GM18868 (cell line): ENCODE data around the gene ADAM33.

Experiments used
- ATAC-seq: cut with Tn5 transposase; IDR thresholded peaks from one replicate; pipeline ENCODE4 v1.9.1; 2021; ENCODE audit warnings: mild to moderate bottlenecking, moderate library complexity; ENCODE audit not compliant: unreplicated experiment

Gene ADAM33

GRCh38 chr20:3707508-3707899 is 25.7 kb upstream of the ADAM33 start:
- ATAC-seq, result no peak

GRCh38 chr20:3706774-3707507 is 25.1 kb upstream of the ADAM33 start:
- ATAC-seq, result no peak

DNA sequence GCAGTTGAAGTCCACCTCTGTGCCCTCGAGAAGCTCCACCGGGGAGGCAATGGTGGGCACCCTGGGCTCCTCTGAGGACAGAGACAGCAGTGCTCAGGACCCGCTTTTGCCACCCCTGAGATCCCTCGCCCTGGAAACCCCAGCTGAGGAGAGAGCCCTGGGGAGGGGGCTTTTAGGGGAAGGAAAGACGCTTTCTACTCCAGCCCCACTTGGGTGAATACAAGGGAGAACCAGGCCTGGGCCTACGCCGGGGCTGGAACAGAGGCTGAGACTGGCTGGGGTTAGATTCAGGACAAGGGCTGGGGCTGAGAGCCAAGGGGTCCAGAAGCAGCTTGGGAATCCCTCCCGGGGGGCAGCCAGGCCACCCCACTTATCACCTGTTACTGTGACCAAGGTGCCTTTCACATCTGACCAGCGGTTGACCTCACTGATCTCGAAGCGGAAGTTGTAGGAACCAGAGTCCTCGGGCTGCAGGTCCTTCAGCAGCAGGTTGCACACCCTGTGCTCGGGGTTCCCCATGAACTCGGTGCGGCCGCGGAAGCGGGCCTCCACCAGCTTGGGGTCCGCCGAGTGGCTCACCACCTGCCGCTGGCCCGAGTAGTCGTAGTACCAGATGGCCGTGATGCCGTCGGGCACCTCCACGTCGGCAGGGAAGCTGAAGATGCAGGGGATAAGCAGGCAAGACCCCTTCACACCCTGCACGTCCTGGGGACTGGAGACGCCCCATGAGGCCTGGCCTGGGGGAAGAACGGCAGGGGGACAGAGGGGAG is 24.3 kb upstream of the ADAM33 start:
- ATAC-seq, result no peak

DNA sequence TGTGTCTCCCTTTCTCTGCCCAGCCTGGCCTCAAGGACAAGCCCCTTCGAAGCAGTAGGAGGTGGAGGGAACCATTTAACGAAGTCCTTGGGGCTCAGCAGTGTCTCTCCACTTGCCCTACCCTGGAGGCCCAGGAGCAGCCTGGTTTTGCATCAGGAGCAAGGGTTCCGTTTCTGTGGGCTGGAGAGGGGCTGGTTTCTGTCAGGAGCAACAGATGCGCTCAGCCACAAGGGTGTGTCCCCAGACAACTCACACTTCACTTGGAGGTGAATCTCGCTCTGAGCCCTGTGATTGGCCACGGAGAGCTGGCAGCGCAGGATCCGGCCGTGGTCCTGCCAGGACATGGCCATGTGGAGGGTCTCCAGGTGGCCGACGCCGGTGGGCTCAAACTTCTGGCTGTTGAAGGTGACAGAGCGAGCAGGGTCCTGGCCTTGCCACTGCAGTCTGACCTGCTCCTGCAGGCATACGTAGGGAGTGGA is 23.7 kb upstream of the ADAM33 start:
- no peak for ATAC-seq

DNA sequence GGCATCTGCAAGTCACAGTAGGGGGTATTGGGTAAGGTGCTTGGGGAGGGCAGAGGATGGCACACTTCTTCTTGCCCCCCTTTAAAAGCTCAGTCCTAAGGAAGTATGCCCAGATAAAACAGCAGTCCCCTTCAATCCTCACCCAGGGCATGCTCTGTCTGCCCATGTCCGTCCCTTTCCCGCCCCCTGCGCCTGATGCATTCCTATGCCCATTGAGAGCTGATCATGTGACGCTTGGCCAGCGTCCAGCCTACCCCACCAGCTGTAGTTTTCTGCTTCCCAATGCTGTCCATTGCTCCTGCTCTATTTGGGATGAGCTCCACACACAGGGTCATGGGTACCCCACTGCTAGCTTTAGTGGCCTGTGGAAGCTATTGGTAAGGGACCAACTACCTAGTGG is 22.3 kb upstream of the ADAM33 start:
- no peak for ATAC-seq

GRCh38 chr20:3702611-3703391 is 21.0 kb upstream of the ADAM33 start:
- ATAC-seq, result no peak

DNA sequence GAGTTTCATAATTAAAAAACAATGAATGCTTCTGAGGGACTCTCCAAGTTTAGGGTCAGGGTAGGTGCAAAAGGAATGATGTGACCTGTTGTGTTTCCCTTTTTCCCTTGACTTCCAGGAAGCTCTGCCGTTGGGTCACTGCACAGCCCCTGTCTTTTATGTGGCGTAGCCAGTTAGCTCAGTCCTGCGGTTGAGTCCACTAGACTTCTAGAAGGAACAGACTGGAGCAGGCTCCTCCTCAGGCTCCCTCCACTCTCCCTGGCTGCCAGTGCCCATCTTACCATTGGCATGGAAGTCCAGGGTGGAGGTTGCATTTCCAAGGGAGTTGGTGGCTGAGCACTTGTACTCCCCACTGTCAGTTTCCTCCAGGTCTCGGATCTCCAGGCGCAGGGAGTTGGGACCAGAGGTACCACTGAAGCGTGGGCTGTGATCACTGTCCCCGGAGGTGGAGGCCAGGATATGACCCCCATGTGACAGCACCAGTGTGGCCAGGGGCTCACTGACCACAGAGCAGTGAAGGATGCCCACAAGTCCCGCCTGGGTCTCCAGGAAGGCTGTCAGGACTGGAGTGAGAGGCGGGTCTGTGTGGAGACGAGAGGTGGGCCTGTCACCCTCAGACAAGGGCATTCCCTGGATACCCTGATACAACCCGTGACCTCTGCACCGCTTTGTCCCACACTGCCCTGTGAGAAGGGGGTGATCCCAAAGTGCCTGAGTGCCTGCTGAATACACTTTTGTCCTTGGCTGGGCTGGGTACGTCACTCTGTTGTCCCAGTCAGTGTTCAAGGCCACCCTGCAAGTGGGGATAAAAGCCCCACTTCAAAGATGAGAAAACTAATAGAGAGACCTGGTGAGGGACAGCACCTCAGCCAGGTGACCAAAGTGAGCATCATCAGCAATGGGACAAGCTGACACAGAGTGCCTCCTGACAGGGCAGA is 19.5 kb upstream of the ADAM33 start:
- no peak for ATAC-seq

DNA sequence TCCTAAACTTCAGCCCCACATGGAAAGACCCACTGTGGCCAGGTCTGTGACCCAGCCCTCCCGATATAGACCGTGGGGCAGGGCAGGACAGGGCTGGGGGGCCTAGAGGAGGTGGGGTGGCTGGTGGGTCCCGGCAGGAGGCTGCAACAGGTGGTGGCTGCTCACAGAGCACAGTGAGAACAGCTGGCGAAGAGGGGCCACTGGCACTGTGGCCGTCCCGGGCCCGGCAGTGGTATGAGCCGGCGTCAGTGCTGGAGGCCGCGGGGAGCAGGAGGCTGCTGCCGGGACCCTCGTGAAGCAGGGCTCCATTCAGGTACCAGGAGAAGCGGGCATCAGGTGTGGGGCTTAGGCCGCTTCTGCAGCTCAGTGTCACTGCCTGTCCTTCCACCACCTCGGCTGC is 17.2 kb upstream of the ADAM33 start:
- ATAC-seq, result no peak

- ATAC-seq, result no peak
Measured at GRCh38 chr20:3698591-3699001, 16.8 kb upstream of the ADAM33 start.

GRCh38 chr20:3697588-3698305 is 15.9 kb upstream of the ADAM33 start:
- ATAC-seq, result no peak

DNA sequence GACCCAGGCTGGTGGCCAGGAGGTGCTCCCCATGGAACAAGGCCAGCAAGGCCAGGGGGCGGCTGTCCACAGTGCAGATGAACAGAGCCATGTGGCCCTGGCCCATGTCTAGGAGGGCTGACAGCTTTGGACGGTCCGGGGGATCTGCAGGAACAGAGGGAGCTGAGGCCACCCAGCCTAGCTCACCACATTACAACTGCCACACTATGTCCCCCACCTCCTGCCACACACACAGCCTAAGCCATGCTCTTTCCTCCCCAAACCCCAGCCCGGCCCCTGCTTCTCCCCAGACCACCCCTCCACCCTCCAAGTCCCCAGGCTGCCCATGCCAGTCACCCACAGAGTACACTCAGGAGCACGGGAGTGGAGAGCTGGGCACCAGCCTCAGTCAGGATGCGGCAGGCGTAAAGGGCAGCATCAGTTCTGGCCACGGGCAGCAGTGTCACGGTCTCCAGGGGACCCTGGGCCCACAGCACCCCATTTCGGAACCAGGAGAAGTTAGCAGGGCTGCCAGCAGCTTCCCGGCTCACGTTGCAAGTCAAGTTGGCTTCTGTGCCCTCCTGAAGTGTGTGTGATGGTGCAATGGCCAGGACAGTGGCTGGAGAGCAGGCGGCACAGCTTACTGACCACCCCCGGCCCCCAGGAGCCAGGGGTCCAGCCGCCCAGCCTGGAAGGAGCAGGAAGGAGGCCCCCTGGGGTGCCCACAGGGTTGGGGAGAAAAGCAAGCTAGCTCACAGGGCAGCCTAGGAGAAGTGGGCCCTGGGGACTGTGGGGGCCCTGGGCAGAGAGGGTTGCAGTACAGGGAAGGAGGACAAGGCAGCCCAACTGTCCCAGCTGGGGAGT is 15.2 kb upstream of the ADAM33 start:
- ATAC-seq, result no peak

DNA sequence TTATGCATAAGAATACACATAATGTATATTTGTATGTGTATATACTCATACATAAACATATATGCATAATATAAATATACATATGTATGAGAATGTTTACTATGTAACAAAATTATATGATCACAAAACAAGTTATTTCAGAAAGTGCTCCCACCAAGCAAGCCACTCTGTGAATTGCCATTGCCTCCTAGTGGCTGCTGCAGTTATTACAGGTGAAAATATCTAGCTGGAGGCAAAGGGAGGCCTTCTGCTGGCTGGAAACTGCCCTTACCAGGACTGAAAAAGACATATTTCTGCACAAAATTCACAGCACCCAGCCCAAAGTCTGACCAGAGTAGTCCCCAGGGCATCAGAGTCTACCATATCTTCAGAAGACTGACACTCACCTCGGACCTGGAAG is 14.4 kb upstream of the ADAM33 start:
- no peak for ATAC-seq

DNA sequence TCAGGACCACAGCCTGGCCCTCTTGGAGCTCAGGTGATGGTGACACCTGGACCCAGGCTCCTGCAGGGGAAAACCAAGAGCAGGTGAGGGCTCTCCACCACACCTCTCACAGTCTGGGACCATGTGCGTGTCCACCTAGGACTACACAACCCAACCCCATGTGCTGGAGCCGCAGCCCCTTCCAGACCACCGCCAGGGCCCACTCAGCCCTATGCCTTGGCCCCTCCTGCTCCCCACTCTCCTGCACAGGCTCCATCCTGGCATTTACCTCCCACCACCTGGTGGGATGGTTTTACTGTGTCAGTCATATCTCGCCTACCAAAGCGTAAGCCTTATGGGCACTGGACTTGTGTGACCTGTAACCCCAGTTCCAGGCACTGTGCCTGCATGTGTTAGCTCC is 13.1 kb upstream of the ADAM33 start:
- ATAC-seq, result no peak

DNA sequence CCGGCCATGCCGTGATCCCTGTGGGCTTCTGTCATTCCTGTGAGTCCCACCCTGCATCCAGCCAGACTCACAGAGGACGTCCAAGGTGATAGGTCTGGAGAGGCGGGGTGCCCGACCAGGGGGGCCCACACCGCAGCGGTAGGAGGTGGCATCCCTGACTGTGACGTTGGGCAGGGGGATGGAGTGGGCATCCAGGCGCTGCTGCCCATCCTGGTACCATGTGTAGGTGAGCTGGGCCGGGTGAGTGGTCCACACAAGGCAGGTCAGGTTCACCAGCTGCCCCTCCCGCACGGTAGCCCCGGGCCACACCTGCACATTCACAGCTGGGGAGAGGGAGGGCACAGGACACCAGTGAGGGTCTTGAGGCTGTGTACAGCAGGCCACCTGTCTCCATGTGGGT is 11.6 kb upstream of the ADAM33 start:
- ATAC-seq, result no peak

DNA sequence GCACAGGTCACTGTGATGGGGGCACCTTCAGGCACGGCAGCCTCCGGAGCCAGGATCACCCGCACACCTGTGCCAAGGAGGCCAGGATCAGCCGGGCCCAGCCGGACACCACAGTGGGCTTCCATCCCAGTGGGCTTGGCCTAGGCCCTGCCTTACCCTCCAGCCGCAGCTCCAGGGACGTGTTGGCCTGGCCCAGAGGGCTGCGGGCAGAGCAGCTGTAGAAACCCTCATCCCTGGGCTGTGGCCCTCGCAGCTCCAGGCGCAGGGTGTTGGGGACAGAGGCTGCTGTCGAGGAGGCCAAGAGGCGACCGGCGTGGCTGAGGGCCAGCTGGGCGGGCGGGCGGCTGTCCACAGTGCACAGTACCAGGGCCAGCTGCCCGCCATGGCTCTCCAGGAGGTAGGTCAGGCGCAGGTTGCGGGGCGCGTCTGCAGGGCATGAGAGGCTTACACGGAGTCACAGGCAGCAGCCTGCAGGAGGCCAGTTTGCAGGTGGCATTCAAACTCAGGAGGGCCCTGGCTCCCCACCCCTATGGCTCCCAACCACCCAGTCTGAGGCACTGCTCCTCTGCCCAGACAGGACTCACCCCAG is 11.0 kb upstream of the ADAM33 start:
- no peak for ATAC-seq

DNA sequence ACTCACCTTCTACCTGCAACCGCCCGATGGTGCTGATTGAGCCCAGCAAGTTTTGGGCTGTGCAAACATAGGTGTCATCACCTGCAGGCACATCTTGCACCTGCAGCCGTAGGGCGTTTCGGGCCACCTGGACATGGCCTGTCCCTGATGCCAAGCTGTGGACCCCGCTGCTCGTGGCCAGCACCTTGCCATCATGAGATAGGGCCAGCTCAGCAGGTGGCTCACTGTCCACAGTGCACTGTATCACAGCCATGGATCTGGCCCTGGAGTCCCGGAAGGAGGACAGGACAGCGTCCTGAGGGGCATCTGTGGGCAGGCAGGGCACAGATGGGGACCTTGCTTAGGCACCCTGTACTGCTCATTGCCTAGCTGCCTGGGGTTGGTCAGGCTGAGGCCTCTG is 10.1 kb upstream of the ADAM33 start:
- no peak for ATAC-seq

DNA sequence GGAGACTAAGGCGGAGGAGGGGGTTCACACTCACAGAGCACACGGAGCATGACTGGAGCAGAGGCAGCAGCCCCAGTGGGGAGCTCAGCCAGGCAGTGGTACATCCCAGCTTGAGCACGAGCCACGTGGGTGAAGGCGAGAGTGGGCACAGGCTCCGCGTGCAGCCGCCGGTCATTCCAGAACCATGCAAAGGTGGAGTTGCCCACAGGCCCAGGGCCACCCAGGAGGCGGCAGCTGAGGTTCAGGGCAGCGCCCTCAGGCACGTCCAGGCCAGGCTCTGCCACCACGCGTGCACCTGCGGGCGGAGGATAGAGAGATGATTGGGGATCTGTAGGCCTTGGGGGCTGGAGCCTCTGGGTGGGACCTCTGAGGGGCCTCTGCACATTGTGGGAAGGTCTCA is 9.5 kb upstream of the ADAM33 start:
- ATAC-seq, result no peak

- ATAC-seq, result no peak
Measured at GRCh38 chr20:3690413-3690812, 8.6 kb upstream of the ADAM33 start.

DNA sequence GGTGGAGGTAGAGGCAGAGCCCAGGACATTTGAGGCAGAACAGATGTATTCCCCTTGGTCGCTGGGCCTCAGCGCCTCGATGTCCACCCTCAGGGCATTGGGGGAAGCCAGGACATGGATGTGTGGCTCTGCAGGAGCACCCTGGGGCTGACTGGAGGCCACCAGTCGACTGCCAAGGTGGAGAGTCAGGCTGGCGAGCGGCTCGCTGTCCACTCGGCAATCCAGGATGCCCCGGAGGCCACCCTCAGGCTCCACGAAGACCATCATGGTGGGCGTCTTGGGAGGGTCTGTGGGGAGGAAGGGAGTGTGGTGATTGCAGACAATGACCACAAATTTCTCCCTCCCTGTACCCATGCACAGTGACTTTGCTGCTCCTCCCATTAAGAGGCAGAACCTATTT is 8.2 kb upstream of the ADAM33 start:
- ATAC-seq, result no peak
